IPS-NIHi7 (cell line): ENCODE data around the gene TSSC4.

ENCODE experiments used
- DNase-seq: peaks from one replicate; pipeline ENCODE4 v3.0.0; 2012; ENCODE audit warnings: mixed read lengths; ENCODE audit errors: extremely low spot score

The TSSC4 gene

DNA sequence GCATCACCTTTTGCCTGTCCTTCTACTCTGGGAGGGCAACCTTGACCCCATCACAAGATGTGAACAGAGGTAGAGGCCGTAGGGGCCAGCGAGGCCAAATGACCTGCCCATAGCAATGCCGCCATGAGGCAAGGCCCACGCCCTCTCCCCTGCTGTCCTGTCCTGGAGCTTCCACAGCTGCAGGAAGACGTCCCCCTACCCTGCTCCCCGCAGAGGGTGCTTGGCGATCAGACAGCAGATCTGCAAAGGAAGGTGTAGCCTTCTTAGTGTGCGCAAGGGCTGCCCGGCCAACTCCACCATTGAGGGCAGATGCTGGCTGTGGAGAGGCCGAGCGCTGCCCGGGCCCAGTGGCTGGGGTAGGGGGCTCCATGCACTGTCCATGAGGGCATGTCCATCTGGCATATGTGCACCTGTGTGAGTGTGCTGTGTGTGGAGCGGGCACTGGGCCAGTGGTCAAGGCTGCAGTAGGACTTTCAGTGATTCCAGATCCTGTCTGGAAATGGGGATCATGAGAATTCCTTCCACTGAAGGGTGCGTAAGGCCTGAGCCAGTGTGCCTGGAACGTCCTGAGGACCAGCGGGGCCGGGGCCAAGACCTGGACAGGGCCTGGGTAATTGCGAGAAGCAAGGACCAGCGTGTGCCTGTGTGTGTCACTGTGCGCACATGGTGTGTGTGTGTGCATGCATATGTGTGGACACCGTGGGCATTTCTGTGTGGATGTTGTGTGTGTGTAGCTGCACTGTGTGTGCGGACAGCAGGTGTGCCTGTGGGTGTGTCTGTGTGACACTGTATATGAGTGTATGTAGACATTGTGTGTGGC is 32.8 kb downstream of the TSSC4 start:
- no peak for DNase-seq

DNA sequence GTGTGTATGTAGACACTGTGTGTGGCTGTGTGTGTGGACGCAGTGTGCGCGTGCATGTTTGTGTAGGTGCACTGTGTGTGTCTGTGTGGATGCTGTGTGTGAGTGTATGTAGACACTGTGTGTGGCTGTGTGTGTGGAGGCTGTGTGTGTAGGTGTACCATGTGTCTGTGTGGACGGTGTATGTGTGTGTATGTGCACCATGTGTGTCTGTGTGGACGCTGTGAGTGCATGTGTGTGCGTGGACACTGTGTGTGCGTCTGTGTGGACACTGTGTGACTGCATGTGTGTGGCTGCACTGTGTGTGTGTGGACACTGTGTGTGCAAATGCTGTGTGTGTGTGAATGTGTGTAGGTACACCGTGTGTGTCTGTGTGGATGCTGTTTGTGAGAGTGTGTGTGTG is 33.5 kb downstream of the TSSC4 start:
- no peak for DNase-seq

DNA sequence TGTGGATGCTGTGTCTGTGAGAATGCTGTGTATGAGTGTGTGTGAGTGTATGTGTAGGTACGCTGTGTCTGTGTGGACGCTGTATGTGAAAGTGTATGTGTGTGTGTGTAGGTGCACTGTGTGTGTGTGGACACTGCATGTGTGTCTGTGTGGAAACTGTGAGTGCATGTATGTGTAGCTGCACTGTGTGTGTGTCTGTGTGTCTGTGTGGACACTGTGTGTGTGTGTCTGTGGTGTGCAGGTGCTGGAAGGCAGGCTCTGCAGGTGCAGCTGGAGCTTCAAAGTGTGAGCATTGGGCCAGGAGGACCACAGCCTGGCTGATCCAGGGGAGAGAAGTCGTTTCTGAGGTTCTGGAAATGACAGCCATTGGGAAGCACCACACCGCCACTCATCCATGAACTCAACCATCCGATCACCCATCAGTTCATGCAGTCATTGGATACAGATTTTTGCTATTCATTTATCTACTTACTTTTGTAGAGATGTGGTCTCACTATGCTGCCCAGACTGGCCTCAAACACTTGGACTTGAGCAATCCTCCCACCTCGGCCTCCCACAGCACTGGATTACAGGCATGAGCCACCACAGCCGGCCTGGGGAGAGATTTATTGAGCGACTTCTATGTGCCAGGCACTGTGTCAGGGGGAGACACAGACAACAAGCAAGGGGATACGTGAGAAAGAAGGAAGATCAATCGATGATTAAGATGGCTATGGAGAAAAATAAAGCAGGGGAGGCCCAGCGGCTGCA is 34.1 kb downstream of the TSSC4 start:
- no peak for DNase-seq

DNA sequence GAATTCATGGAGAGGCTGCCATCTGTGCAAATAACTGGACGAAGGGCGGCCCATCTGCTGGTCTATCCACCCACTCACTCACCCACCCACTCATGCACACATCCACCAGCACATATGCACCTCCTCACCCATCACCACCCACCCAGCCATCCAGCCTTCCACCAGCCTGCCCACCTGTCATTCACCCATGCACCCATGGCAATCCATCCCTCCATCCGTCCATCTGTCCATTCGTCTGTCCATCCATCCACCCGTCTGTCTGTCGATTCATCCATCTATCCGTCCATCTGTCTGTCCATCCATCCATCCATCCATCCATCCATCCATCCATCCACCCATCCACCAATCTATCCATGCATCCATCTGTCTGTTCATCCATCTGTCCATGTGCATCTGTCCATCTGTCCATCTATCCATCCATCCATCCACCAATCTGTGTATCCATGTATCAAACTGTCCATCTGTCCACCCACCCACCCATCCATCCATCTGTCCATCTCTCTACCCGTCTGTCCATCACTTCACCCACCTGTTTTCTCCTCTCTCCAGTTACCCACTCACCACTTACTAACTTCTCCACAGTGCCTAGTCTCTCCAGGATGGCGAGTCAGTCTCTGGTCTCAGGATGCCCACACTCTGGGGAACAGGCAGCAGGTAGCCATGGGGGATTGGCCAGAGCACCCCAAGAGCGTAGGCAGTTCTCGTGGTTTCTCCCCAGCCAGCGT is 34.9 kb downstream of the TSSC4 start:
- no peak for DNase-seq

DNA sequence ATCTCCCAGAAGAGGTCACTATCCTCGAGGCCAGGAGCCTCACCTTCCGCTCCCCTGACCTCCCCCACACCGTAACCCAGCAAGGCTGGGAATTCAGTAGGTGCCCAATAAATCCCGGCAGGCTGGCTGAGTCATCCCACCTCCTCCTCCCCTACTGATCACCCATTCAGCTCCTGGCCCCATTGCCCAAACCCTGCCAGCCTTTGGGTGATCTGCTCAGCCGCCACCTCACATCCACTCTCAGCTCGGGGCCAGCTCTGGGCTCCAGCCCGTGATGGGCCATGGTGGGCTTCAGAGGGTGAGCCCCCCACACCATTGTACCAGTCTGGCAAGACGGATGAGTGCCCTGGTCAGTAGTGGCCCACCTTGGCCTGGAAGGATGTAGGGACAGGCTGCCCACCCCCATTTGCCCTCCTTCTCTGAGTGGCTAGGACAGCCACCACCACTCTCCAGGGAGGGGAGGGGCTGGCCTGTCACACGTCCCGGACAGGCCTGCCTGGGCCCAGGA is 35.5 kb downstream of the TSSC4 start:
- no peak for DNase-seq

DNA sequence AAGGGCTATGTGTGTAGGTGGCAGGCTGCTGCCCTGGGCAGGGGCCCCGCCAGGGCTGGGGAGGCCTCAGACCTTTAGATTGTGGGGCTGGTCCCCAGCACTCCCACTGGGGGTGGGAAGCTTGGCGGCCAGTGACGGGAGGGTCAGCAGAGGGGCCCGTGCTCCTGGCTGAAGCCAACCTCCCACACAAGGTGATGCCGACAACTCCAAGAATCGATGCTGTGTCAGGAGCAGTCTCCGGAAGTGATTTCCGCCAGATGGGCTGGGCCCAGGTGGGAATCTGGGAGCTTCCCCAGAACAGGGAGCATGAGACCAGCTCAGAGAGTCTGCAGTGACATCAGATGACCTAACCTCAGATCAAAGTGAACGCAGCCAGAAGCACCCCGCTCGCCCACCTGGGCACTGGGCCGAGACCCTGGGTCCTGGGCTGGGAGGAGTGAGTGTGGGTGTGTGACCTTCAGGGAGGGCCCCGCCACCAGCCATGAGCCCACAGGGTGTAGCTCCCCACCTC is 36.0 kb downstream of the TSSC4 start:
- no peak for DNase-seq

DNA sequence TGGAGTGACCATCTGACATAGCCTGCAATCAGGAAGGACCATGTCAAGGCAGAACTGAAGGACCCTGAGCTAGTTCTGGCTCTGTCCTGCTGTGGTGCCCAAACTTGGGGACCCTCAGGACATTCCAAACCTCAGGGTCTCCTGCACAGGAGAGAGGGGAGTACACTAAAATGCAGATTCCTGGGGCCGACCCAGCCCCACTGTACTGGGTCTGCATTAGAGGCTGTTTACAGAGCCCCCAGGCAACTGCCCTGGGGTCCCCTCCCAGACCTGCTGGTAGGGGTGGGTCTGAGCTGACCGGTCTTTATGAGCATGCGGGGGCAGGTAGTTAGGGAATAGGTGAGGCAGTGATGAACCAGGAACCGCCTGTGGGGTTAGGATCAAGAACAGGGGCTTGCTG is 37.0 kb downstream of the TSSC4 start:
- DNase-seq: no peak

DNA sequence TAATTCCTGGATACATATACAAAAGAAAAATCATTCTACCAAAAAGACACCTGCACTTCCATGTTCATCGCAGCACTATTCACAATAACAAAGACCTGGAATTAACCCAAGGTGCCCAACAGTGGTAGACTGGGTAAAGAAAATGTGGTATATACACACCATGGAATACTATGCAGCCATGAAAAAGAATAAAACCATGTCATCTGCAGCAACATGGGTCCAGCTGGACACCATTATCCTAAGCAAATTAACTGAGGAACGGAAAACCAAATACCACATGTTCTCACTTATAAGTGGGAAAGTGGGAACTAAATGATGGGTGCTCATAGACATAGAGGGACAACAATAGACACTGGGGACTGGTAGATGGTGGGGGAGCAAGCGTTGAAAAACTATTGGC is 39.3 kb downstream of the TSSC4 start:
- DNase-seq: no peak

DNA sequence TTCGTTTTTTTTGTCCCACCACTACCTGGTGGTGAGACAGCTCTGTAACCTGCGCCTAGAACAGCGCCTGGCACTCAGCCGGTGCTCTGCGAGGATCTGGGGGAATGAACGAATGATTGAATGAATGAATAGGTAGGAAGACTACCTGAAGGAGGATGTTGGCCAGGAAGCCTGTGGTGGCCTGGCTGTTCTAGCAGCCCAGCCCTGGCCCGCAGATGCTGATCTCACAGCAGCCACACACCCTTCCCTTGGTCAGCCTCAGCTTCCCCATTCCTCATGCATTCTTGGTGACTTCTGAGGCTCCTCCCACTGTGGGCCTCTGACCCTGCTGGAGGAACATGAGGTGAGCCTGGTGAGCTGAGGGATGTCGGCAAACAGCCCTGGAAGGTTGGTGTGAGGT is 40.1 kb downstream of the TSSC4 start:
- no peak for DNase-seq

DNA sequence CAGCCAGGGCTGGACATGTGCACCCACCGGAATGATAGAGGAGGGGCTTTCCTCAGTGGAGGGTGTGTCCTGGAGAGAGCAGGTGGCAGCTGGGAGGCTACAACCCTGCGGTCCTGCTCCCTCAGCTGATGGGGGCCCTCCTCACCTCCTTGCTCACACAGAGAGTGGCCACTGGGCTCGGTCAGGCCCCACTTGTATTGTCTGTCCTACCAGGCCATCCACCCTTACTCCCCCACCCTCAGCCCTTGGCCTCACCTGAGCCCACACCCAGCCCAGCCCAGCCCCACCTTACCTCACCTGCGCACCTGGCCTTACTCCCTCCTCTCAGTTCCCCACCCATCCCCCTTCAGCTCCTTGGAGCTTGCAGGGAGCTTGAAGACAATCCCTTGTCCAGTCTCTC is 40.6 kb downstream of the TSSC4 start:
- no peak for DNase-seq

DNA sequence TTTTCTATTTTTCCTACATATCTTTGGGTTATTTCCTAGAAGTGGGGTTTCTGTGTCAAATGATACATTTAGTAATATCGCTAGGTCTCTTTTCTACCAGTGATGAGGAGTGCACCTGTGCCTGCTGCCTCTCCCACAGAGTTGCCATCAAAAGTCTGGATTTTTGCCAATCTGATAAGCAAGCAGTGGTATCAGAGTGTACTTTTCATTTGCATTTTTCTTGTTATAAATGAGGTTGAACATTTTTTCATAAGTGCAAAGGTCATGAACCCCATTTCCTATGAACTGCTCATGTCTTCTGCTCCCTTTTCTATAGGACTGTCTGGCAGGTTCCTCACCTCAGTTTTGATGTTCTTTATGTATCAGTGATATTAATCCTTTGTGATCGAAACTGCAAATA is 42.0 kb downstream of the TSSC4 start:
- no peak for DNase-seq

DNA sequence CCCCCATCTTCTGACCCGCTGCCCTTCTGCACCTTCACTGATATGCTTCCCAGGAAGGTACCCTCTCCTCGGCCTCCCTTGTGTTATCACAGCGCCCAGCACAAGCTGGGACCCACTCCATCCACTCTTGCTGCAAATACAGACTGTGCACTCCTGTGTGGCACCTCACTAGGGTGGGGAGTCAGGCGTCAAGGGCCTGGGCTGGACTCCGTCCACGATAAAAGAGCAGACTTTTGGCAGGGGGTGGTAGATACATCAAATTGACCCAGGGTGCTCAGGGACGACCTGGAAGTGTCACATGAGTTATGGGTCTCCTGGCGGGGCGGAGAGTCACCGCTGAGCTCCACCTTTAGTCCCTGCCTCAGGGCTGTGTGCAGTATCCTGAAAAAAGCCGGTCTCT is 42.9 kb downstream of the TSSC4 start:
- DNase-seq: no peak

DNA sequence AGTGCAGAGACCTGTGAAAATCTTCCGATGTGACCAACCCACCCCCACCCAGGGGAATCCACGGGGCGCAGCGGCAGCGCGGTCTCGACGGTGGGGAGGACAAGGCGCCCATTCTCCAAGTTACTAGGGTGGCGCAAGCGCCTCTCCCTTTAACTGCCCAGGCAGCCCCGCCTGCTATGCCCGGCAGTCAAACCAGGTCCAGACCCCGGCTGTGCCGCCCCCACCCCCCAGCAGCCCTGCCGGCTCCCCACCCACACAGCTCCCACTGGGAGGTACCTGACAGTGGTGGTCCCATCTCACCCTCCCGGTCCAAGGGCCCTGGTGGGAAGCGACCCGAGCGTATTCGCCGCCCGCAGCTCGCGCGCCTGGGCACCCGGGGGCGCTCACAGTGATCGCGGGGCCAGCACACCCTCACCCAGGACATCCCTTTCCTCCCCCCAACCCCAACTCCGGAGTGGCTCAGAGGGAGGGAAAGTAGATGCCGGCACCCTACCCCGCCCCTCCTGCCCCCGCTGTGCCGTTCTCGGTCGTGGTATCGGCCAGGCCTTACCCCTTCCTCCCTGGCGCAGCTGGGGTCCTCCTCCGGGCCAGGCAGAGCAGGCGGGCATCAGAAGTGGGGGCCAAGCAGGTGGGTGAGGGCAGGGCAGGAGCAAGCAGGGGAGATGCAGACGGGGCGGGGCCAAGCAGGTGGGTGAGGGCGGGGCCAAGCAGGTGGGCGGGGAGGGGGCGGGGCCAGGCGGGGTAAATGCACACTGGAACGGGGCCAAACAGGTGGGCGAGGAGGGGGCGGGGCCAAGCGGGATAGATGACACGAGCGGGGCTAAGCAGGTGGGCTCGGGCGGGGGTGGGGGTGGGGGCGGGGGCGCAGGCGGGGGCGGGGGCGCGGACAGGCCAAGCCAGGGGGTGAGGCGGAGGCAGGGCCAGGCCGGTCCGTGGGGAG is 43.6 kb downstream of the TSSC4 start, which contains the start of gene TRPM5:
TRPM5 (minus strand) TSS at position 634 of the 940 bp plus-strand sequence. CDS start 21,478 bp downstream, outside the sequence.
- DNase-seq: peak; percentile 95

DNA sequence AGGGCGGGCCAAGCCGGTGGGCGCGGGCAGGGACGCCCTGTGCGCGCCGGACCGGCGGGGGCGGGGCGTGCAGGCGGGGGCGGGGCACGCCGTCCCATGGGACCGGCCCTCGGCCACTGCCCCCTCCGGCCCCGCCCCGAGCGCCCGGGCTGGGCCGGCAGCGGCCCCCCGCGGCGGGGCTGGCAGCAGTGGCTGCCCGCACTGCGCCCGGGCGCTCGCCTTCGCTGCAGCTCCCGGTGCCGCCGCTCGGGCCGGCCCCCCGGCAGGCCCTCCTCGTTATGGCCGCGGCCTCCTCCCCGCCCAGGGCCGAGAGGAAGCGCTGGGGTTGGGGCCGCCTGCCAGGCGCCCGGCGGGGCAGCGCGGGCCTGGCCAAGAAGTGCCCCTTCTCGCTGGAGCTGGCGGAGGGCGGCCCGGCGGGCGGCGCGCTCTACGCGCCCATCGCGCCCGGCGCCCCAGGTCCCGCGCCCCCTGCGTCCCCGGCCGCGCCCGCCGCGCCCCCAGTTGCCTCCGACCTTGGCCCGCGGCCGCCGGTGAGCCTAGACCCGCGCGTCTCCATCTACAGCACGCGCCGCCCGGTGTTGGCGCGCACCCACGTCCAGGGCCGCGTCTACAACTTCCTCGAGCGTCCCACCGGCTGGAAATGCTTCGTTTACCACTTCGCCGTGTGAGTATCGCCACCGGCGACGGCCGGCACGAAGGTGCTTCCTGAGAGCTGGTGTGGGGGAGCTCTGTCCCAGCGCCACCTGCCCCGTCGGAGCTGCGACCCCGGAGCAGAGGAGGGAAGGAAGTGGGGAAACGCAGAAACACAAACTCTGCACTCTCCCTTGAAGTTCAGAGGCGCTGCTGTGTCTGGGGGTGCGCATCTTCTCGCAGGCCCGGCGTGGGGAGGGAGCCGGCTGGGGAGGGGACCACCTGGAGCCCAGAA is 44.5 kb downstream of the TSSC4 start, which contains the start of gene KCNQ1:
KCNQ1 (plus strand) TSS at position 188 of the 925 bp plus-strand sequence; CDS start at position 279, 91 bp downstream.
- DNase-seq: no peak

DNA sequence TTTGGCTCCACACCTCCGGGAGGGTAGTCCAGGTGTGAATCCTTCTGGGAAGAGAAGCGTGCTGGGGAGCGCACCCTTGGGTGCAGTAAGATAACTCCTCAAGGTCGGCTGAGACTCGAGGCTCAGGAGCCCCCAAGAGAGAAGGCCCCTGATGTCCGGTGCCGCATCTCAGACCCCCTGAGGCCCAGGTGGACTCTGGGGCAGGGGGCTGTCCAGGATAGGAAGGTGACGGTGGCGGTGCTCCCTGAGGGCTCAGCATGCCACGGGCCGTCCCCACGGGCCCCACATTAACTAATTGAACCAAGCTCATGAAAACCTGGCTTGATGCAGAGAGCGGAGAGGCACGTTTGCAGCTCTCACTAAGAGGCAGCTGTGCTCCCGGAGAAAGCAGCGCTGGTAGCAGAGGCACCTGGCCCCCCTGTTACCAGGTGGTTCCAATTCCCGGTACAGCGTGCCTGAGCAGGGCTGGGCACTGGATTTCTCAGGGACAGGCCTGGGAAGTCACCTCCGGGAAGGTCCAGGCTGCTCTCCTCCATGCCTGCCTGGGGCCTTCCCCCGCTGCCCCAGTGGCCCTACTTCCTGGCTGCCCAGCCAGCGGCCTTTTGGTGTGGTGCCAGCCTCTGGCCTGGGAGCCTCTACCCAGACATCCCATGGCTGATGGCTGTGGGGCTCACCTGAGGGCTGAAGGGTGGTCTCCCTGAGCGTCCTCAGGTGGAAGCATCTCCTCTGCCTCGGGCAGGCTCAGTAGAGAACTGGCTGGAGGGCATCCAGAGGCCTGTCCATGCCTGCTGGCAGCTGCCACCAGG is 45.4 kb downstream of the TSSC4 start:
- DNase-seq: no peak

DNA sequence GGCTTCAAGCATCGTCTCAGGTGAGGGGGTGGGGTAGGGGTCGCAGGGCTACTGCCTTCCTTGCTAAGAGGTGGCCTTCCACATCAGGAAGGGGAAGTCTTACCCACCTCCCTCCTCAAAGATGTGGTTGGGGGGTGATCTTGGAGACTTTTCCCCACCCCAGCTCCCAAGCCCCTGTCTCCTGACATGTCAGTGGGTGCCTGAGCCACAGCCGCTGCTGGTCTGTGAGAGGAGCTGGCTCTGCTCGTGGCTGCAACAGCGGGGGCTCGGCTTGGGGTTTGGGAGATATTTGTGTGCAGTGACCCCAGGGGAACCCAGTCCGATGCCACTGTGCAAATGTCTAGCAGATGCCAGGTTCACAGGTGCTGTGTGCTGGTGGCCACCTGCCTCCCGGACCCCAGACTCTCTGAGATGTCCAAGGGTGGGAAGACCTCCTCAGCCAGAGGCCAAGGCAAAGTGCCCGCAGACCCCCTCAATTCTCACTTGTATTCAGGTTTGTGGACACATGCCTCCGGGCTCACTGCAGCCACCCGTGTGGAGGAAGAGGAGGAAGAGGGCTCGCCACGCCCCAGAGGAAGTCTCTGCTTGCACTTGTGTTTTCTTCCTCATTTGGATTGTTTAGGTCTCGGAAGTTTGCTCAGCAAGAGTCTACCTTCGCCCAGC is 46.2 kb downstream of the TSSC4 start:
- no peak for DNase-seq

DNA sequence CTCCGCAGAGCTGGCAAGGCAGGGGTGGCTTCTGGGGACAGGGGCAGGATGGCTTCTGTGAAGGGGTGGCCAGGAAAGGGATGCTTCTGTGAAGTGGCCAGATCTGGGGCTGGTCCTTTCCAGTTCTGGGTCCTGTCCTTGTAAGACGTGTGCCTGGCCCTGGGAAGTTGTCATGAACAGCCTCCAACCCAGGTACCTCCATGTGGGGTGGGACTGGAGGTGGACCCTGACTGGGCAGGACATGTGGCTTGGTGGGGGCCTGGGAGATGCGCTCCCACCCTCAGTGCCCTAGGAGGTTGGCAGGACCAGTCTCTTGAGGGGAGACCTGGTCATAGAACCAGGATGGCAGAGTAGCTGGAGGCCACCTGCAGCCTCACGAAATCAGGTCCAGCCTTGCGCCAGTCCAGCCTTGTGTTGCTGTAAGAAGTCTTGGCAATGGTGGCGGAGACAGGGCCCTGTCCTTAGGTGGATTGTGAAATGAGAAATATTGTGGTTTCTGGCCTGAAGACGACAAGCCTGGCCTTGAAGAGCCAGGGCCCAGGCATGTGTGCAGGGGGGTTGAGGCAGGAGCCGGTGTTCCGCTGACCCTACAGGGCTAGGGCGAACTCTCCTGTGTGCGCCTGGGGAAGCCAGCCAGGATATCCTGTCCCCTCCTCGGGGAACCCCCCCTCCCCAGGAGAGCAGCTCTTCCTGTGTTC is 46.9 kb downstream of the TSSC4 start:
- DNase-seq: no peak
